NCI-H526 (cell line): ENCODE data around the gene MTMR11.
"Not testable (repeated sequence)": the region's sequence is repeated elsewhere in the genome, so short reads cannot be mapped to it uniquely, and the experiment has no call there.

ENCODE experiments used
- DNase-seq, 2 experiments: peaks; one replicate each; lab custom pipeline; 2025; lab: John Stamatoyannopoulos, UW

MTMR11 gene

GRCh38 chr1:149896575-149896974 is 40.1 kb downstream of the MTMR11 start:
- DNase-seq, result no peak

DNA sequence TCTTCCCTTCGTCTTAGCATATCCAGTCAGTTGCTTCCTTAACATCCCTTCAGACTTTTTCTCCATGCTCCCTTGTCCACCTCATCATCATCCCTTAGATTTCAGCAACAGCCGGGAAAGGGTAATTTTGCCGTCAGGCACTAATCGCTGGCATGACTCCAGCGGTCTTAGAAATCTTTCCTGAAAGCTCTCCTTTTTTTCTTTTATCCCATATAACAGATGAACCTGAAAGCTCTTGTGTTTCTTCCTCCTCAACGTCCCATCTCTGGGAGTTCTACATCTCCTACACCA is 47.7 kb downstream of the MTMR11 start:
- no peak for DNase-seq

GRCh38 chr1:149888247-149888998 is 48.3 kb downstream of the MTMR11 start:
- DNase-seq, result peak; percentile 98 to 99

- peak; percentile 100 for DNase-seq
These were observed 49.0 kb downstream of the MTMR11 start for GRCh38 chr1:149887456-149888246.

- not testable (repeated sequence) for DNase-seq
These were observed 49.6 kb downstream of the MTMR11 start for GRCh38 chr1:149887196-149887455.

DNA sequence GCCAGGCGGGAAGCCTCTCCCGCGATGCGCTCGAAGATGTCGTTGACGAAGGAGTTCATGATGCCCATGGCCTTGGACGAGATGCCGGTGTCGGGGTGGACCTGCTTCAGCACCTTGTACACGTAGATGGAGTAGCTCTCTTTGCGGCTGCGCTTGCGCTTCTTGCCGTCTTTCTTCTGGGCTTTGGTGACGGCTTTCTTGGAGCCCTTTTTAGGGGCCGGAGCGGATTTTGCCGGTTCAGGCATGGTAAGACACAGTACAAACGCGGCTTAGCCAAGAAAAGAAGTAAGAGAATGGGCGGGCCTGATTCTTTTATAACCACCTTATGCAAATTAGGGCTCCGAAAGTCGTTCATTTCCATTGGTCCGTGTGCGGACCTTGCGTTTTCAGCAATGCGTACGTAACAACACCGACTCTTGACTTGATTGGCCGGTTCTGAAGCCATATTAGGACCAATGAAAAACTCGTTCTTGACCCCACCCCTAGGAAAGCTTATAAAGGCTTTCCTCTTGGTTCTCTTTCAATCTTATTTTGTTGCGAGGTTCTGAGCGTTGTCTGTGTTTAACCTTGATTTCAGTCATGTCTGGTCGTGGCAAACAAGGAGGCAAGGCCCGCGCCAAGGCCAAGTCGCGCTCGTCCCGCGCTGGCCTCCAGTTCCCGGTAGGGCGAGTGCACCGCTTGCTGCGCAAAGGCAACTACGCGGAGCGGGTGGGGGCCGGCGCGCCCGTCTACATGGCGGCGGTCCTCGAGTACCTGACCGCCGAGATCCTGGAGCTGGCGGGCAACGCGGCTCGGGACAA is 50.1 kb downstream of the MTMR11 start:
- DNase-seq, result peak; percentile 100

DNA sequence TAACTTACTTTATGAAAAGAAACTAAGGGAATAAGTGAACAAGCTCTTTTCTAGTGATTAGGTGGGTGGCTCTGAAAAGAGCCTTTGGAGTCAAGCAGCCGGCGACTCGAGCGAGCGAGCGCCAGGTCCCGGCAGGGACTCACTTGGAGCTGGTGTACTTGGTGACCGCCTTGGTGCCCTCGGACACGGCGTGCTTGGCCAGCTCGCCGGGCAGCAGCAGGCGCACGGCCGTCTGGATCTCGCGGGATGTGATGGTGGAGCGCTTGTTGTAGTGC is 50.6 kb downstream of the MTMR11 start:
- not testable (repeated sequence) for DNase-seq

DNA sequence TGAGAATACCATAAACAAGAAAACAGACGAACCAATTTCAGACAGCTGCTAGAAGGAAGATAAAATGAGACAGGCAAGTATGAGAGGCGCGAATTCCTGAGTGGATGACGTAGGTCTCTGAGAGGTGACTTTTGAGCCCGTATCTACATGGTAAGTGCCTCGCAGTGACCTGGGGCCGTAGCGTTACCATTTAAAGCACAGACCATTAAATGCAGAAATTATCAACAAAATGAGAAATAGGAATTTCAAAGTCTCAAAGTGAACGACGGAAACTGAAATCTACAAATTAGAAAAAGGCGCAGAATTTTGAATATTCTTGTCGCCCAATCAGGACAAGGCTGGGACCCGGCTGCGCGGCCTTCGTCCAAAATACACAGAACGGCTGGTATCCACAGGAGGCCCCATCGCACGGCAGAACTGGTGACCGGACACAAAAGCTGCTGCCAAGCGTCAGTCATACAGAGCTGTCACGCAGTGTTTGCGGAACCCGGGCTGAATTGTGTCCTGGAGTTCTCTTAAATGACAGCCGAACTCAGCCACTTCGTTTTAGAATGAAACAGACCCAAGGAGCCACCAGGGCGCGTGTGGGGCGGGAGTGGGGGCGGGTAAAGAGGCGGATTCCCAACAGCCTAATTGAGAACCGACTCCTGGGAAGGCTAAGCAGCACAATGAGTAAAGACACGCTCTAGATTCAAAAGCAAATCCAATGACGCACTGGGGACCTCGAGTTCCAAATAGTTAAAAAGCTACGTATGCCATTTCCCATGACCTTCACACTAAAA is 51.1 kb downstream of the MTMR11 start:
- DNase-seq, result peak; percentile 96 to 97

GRCh38 chr1:149884433-149885338 is 52.0 kb downstream of the MTMR11 start:
- peak; percentile 84 to 91 for DNase-seq

GRCh38 chr1:149883598-149884247 is 53.0 kb downstream of the MTMR11 start:
- DNase-seq, result no peak

- no peak for DNase-seq
These were observed 54.8 kb downstream of the MTMR11 start for GRCh38 chr1:149881876-149882275.

- DNase-seq, result no peak
These were observed 57.1 kb downstream of the MTMR11 start for GRCh38 chr1:149879556-149879955.
